ENCODE measurements around the gene SCARB1.

Gene SCARB1

DNA sequence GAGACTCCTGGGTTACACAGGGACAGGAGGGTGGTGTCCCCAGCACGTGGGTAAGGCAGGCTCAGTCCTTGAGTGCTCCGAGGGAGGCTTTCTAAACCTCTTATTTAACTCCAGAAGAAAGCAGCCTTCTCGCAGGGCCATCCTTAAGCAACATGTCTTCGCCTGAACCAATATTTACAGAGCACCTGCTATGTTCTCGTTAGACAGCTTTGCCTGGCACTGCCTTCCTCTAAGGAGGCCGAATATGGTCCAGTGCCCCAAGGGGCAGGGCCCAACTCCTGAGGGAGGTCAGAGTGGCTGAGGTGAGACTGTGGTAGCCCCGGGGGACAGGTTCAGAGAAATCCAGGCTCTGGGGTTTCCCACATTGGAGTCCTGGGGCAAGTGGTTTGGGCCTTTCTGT lies 2.1 kb upstream of the SCARB1 start:
- no peak for DNase-seq (ENCODE audit: low read depth in 2 of 2)

DNA sequence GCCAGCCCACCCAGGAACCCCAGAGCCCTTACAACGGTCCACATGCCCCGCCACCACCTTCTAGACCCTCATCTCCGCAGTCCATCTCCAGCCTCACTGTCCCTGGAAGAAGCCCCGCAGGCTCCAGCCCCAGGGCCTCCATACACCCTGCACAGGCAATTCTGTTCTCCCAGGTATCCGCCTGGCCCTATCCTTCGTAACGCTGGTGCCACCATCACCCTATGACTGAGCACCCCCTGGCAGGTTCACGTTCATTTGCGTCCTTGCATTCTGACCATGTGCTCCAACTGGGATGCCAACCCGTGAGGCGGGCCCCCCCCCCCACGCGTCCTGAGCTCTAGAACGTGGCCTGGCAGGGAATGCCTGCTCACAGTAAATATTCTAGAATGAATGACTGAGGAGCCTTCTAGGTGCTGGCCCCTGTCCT lies 675 bp upstream of the SCARB1 start:
- no peak for DNase-seq (ENCODE audit: low read depth in 2 of 2)

DNA sequence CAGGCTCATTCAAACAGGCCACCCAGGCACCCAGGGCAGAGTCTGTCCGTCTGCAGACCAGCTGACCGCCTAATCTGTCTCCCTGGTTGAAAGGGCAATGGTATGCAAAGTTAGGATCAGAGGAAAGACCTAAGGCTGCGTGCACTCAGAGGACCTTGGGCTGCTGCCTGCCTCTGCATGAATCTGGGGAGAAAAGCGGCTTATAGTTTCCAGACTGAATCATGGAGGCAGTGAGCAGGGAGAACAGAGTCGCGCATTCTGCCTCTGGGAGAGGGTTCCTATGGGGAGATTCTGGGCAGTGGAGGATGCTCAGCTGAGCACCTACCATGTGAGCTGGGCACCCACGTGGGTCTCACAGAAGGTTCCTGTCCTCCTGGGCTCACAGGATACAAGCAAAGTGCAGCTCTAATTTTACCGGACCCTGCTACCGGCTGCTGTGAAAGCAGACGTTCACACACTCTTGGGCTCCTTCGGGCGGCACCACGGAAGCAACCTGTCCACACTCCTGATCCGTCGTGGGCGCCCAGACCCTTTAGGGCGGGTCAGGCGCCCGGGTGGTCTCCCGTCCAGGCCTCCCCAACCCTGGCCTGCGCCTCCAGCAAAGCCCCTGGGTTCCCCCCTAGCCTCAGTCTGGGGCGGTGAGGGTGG lies 772 bp downstream of the SCARB1 start:
- DNase-seq (ENCODE audit: low read depth in 2 of 2), result no peak

DNA sequence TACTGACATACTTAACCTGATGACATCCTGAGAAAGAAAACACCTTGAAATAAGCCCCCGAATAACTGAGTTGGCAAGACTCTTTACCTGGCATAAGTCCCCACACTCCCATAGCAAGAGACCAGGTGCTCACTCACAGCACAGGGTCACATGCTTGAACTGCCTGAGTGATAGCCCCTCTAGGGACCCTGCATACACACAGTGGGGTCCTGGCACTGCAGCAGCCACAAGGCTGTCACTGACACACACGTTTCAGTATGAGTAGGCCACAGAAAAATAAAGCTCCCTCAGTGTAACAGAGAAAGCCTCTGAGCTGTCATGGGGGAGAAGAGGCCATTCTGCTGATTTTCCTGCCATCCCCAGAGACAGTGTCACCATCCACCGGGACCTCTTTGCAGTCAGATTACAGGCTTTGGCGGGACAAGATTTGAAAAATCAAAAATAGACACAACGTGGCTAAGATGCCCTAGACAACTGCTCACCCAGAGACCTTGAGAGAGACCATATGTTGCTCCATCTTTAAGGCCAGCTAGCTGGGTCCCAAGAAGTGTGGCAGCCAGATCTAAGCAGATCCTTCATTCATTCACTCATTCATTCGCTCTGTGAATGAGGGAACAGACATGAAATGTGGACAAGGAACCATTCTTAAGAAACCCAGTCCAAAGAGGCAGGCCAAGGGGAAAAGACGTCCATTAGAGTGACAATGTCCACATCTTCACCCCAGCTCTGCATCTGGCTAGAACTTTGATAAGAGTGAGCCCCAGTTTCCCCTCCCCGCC lies 1.6 kb downstream of the SCARB1 start:
- no peak for DNase-seq (ENCODE audit: low read depth in 2 of 2)

DNA sequence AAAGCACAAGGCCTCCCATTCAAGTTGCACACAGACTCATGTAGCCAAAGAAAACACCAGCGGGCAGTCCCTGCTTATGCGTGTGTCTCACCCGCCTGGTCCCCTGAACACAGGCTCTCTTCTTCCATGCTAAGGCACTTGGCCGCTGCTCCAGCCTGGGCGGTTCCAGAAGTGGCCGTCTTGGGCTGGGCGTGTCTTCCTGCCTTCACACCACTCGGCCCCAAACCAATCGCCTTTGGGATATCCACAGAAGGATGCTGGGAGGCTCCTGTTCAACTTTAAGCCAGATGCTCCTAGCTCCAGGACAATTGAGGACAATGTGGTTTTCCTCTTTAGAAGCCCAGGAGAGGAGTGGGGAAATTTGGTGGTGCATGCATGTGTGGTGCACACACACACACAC lies 2.2 kb downstream of the SCARB1 start:
- DNase-seq (ENCODE audit: low read depth in 2 of 2), result no peak

DNA sequence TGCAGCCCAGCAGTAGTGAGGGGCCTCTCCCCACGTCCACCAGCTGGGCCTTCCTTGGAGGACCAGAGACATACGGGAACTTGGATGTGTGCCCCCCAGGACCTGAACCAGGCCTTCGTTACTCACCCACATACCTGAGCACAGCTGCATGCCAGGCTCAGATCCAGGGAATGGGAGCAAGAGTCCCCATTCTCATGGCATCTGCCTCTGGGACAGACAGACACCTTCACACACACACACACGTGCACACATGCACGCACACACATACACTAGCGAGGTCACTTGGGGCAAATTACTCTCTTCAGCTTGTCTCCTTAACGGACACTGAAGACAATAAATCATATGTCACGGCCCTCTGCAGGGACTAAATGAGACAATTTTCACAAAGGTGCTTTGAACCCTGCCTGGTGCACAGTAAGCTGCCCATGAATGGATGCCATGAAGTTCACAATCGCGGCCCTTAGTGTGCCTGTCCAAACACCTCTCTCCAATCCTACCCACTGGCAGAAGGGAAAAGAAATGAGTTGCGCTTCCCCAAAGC lies 5.7 kb downstream of the SCARB1 start:
- DNase-seq (ENCODE audit: low read depth in 2 of 2), result no peak

DNA sequence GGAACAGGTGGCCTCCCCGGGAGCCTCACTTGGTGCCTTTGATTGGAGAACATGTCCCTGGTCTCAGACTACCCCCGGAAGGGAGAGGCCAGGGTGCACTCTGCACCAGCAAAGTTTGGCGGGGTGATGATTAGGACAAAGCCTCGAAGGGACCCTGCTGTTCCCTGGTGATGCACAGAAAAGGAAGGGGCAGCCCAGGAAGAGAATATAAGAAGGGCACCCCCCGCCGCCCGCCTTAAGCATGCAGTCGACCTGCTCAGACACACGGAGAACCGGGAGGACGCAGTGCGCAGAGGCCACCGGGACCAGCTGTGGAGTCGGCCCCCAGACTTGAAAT lies 6.9 kb downstream of the SCARB1 start:
- DNase-seq (ENCODE audit: low read depth in 2 of 2), result no peak

DNA sequence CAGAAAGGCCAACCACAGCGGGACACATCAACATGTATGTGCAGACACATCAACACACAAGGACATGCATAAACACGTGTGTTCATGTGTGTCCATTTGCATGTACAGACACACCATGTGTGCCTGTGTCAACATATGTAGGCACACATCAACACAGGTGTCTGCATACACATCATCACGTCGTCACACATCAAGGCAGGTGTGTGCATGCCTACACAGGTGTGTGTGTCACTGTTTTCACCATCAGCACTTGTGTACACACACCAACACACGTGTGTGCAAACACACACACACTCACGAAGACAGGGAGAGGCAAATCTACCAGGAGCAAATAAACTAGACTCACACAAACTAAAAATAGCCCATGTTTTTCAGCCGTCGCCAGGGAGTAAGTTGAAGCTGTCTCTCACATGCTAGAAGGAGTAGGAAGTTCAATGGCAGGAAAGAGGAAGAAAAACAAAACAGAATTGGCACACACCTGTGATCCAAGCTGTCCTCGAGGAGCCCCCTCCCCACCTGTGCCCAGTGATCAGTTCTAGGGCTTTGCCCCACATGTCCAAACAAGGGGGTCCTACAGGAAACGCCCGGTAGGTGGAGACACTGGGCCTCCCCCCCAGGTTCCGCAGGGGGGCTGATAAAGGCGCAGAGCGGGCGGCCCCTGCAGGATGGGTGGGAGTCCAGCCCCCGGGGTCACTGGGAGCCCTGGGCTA lies 7.4 kb downstream of the SCARB1 start:
- DNase-seq (ENCODE audit: low read depth in 2 of 2), result no peak

DNA sequence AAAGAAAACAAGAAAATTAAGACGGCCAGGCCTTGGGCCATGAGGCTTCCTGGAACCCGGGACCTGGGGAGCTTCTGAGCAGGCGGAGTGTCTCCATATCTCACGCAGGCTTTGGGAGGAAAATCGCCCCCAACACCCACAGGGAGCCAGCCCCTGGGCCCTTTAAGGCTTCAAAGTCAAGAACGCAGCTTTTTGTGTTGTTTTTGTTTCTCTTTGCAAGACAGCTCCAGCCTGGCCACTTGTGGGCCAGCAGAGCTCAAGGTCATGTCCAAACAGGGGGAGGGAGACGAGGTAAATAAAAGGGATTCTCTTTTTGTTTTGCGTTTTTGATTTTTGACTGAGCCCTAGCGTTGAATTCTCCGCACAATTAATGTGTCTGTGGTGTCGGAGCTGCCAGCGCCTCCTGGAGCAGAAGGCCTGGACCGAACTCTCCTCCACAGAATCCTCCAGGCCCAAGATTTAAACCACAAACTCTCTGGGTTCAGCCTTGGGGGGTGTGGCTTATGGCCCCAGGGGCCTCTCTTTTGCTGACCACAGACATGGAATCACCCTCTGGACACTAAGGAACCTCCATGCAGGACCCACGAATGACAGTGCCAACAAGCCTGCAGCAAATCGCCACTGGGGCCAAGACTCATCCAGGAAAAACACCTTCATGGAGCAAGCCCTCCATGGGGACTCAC lies 8.2 kb downstream of the SCARB1 start:
- no peak for DNase-seq (ENCODE audit: low read depth in 2 of 2)

DNA sequence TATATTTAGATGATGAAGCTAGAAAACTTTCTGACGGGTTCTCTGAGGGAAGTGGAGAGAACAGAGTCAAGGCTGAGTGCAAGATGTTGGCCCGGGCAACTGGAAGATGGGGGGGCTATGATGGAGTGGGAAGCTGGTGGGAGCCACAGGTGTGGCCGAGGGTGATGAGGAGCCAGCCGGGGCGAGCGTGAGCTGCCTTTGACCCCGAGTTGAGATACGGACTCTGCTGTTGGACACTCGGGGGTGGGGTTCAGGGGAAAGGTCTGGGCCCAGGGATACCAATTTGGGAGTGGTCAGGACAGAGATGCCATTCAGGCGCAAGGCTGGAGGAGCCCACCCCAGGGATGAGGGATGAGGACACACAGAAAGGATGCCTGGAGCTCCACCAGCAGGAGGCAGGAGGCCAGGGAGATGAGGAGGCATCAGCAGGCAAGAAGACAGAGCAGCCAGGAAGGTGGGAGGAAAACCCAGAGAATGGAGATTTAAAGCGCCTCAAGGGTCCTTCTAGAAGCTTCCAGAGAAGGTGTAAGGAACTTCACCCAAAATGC lies 9.0 kb downstream of the SCARB1 start:
- no peak for DNase-seq (ENCODE audit: low read depth in 2 of 2)

DNA sequence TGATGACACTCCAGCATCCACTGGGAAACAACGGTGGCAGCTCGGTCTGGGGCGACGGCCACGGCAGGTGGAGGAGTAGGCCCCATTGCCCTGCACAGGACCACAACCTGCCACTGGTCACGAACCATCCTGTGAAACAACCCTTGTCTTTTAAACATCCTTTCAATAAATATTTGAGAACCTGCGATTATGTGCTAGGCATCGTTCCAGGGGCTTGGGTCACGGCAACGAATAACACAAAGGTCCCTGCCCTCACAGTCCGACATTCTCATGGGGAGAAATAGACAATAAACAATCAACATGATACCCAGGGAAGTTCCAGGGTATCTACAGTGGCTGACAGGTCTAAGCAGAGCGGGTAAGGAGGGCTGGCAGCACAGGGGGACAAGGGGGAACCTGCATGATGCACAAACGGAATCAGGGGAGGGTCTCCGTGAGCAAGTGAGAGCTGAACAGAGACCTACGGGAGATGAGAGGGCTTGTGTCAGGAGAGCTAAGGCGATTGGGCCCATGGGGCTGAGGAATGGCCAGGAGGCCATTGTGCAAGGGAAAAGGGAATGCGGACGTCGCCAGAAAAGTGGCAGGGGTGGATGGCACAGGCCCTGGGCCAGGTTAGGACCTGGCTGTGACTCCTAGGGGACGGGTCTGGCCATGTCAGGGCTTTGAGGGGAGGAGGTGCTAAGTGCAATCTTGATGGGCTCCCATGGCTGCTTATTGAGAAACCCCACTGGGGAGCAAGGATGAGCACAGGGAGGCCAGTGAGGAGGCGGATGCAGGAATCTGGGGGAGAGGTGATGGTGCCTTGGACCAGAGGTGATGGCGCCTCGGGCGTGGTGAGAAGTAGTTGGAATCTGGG lies 9.7 kb downstream of the SCARB1 start:
- no peak for DNase-seq (ENCODE audit: low read depth in 2 of 2)

DNA sequence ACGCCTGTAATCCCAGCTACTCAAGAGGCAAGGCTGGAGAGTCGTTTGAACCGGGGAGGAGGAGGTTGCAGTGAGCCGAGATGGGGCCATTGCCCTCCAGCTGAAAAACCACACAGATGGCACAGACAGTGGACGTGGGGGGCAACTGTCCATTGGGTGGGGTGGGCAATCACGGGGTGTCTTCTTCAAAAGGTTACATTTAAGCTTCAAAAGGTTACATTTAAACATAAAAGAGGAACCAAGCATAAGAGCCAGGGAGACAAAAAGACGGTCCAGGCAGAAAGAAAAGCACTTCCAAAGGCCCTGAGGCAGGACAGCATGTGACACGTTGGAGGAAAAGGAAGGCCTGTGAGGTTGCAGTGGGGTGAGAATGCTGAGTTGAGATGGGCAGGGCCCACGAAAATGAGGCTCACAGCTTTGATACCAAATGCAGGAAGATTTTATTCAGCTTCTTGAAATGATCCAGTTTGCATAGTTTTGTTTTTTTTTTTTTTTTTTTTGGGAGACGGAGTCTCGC lies 10.7 kb downstream of the SCARB1 start:
- no peak for DNase-seq (ENCODE audit: low read depth in 2 of 2)

DNA sequence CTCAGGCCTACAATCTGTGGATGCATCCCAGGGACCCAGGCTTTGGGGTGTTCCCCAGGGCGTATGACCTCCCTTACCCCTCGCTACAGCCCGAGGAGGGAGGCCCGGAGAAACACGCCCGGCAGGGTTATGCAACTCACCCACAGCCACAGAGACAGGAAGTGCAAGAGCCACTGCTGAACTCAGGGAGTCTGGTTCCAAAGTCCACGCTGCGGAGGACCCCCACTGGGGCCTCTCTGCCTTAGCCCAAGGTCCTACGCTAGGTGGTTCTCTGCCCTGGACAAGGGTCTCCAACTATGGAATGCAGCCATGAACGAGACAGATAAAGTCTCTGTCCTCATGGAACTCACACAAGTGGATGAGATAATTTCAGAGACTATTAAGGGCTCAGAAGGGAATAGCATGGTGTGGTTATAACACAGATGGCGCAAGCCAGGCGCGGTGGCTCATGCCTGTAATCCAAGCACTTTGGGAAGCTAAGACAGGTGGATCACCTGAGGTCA lies 11.3 kb downstream of the SCARB1 start:
- DNase-seq (ENCODE audit: low read depth in 2 of 2), result no peak

DNA sequence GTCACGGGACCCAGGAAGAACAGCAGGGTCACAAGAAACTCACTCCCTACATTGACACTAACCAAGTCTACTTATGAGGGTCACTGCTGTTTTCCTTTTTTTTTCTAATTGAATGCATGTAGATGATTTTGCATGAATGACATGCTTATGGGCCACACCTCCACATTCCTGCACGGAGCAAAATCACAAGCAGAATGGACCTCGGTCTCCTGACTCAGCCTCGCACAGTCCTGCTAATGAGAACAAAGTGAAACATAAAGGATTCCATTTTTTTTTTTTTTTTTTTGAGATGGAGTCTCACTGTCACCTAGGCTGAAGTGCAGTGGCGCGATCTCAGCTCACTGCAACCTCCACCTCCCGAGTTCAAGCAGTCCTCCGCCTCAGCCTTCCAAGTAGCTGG lies 12.3 kb downstream of the SCARB1 start:
- DNase-seq (ENCODE audit: low read depth in 2 of 2), result no peak

DNA sequence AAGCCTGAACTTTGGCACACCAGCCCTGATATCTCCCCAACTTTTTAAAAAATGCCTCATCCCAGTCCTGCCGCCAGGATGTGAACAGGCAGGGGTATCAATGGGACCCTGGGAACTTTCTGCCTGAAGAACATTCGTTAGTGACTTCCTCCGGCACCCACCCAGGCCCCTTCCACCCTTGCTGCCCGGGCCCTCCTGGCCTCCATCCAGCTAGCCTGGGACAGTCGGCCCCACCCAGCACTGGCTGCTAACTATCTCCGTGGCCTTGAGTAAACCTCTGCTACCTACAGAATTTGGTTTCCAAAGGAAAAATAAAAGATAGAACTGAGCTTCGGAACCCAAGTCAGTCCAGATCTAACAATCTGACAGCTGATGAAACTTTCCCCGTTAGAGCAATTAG lies 14.3 kb downstream of the SCARB1 start:
- DNase-seq (ENCODE audit: low read depth in 2 of 2), result no peak

DNA sequence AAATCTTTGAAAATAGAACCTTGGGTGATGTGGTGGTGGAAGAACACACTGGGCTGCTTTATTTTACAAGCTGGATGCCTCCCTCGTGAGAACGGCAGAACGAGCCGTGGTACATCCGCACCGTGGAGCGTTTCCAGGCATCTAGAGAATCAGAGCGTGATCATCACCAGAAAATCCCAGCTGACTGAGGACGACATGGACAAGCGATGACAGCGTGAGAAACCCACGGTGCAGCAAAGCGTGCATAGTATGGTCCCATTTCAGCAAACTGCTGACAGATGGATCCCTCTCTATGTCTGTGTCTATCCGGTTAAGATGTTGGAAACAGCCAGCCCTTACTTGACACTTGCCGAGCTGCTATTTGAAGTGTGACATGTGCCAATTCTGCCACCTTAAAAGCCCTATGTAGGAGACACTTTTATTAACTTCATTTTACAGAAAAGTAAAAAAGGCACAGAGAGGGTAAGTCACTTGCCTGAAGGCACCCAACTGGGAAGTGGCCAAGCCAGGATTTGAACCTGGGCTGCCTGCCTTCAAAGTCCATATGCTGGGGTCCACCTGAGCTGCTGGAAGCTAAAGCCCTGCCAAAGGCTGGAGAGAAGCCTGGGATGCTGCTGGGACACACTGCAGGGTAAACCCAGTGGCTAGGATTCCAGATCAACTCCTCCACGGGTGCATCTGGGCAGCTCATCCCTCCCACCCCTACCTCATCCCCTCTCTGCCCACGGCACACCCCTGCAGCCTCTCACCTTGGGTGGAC lies 14.9 kb downstream of the SCARB1 start:
- DNase-seq (ENCODE audit: low read depth in 2 of 2), result no peak

DNA sequence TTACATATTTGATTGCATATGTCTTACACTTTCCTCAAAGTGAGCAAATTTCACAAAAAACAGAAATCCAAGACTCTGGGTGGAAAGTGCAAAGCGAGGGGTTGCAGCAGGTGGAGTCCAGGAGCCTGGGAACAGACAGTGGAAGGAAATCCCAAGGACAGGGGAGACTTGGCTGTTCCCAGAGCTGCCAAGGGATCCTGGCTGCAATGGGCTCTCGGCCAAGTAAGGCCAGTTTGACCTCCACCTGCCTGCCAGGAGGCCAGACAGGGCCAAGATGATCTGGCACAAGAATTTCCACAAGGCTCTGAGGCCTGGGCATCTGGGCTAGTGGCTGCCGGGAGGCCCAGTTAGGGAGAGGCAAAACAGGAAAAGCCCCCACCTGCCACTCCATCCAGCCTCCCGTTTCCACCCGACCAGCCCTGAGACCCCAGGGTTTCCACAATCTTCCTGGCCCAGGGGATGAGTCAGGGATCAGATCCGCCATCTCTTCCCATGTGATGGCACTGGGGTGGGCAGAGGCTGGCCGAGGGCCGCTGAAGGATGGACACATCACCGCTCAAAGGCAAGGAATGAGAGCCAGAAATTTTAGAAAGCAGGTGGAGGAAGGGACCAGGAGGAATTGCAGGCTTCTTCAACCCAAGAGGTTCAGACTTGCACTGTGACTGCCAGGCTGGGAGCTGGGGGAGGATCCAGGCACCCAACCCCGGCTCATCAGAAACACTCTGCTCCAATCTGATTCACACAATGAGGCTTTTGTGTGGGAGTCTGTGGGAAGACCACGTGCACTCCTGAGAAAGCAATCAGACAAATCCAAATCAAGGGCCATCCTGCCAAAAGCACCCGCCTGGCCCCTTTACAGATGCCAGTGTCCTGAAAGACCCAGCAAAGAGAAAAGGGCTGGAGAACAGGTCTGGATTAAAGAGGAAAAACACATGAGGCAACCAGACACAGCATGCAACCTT lies 16.3 kb downstream of the SCARB1 start:
- DNase-seq (ENCODE audit: low read depth in 2 of 2), result no peak
